Osteoblast (primary cell): ENCODE results near the gene MAML1. TPM values are rescaled to one million over a fixed set of nuclear protein-coding genes. Genes with fewer than 3 reads are reported as not detected.

Experiments
- DNase-seq: peaks from one replicate; pipeline ENCODE4 v3.0.0; 2011; ENCODE audit warnings: low spot score, mixed read lengths; ENCODE audit not compliant: insufficient read length; ENCODE audit errors: missing footprints
- H2AFZ ChIP-seq: 2 replicates; pipeline ENCODE4 v1.6.0; 2011; ENCODE audit warnings: mild to moderate bottlenecking, low read length
- H3K27ac ChIP-seq: 2 replicates; pipeline ENCODE4 v1.5.1; 2011; ENCODE audit warnings: mild to moderate bottlenecking, low read depth, low read length, moderate library complexity
- H3K27me3 ChIP-seq: 2 replicates; pipeline ENCODE4 v1.6.0; 2012; ENCODE audit warnings: mild to moderate bottlenecking, control low read depth, inconsistent platforms, low read length, moderate library complexity; ENCODE audit not compliant: insufficient read depth
- H3K36me3 ChIP-seq: 2 replicates; pipeline ENCODE4 v1.5.1; 2011; ENCODE audit warnings: mild to moderate bottlenecking, low read length, control low read depth, moderate library complexity; ENCODE audit not compliant: insufficient read depth
- H3K4me1 ChIP-seq: 2 replicates; pipeline ENCODE4 v1.5.1; 2011; ENCODE audit warnings: mild to moderate bottlenecking, low read length, control low read depth, moderate library complexity; ENCODE audit not compliant: insufficient read depth
- H3K4me2 ChIP-seq: 2 replicates; pipeline ENCODE4 v1.6.0; 2011; ENCODE audit warnings: mild to moderate bottlenecking, low read length; ENCODE audit not compliant: insufficient read depth
- H3K4me3 ChIP-seq: fragments of 200-600 bp; sonication (generic); 3 replicates; pipeline ENCODE4 v1.5.1; 2012; ENCODE audit warnings: mild to moderate bottlenecking, low read length, inconsistent platforms; ENCODE audit not compliant: insufficient read depth
- H3K79me2 ChIP-seq: 2 replicates; pipeline ENCODE4 v1.6.0; 2012; ENCODE audit warnings: mild to moderate bottlenecking, low read length, control low read depth, inconsistent platforms; ENCODE audit not compliant: insufficient read depth
- H3K9me3 ChIP-seq: 2 replicates; pipeline ENCODE4 v1.5.1; 2011; ENCODE audit warnings: low read depth, low read length, control low read depth
- H4K20me1 ChIP-seq: 2 replicates; pipeline ENCODE4 v1.6.0; 2012; ENCODE audit warnings: mild to moderate bottlenecking, low read length, control low read depth; ENCODE audit not compliant: insufficient read depth
- total RNA-seq: library from RNA; depleted of rRNA; stranded (reverse); fragments of >200 nt; gene quantifications from 2 replicates; pipeline ENCODE4 v1.2.3, GENCODE V29; 2012
- TF ChIP-seq, protein P1 (sequence below): IDR thresholded peaks from 2 replicates; pipeline ENCODE4 v1.5.1; 2011; ENCODE audit warnings: mild to moderate bottlenecking, low read depth, low read length, moderate library complexity; ENCODE audit errors: extremely low read depth

Gene MAML1
- total RNA-seq, 1 donor = 14.1 TPM

DNA sequence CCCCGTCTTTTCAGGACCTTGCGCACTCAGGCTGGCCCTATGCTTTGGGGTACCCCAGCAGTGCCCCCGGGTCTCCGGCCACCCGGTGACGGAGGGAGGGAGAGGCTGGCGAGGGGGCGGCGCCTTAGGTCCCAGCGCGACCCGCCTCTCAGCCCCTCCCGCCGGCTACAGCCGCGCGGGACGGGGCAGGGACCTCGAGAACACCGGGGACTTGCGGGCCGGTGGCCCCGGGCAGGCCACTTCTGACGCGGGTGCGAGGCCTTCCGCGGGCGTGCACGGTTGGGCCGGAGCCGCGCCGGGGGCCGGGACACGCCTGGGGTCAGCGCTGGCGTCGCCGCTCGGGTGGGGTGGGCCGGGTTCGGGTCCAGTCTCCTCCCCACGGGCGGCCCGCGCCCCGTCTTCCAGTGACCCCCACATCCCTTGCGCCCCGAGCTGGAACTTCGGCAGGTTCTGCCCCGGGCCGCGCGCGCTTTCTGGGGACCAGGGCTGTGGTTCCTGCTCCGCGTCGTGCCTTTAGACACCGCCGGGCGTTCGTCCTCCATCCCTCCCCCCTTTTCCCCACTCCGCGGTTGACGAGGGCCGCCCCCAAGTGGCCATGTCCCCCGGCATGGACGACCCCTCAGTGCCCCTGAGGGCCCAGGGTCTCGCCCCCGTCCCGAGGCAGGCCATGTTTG is 84.3 kb downstream of the MAML1 start:
- Histone ChIP-seq H3K4me3 (peak overlapping the region; percentile 66), H3K36me3 (no peaks in the 10 kb centered on the region), H3K79me2 (peaks cover 21% of the 10 kb centered on the region), H3K27me3 (no peaks in the 10 kb centered on the region), H2AFZ (no peak overlapping the region), H4K20me1 (peaks cover 7% of the 10 kb centered on the region), H3K4me1 (peaks cover 32% of the 10 kb centered on the region), H3K9me3 (no peaks in the 10 kb centered on the region), H3K27ac (no peak overlapping the region), H3K4me2 (peak overlapping the region; percentile 82)
- peak; percentile 82 for DNase-seq
- TF ChIP-seq, protein P1, sequence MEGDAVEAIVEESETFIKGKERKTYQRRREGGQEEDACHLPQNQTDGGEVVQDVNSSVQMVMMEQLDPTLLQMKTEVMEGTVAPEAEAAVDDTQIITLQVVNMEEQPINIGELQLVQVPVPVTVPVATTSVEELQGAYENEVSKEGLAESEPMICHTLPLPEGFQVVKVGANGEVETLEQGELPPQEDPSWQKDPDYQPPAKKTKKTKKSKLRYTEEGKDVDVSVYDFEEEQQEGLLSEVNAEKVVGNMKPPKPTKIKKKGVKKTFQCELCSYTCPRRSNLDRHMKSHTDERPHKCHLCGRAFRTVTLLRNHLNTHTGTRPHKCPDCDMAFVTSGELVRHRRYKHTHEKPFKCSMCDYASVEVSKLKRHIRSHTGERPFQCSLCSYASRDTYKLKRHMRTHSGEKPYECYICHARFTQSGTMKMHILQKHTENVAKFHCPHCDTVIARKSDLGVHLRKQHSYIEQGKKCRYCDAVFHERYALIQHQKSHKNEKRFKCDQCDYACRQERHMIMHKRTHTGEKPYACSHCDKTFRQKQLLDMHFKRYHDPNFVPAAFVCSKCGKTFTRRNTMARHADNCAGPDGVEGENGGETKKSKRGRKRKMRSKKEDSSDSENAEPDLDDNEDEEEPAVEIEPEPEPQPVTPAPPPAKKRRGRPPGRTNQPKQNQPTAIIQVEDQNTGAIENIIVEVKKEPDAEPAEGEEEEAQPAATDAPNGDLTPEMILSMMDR = no peak

DNA sequence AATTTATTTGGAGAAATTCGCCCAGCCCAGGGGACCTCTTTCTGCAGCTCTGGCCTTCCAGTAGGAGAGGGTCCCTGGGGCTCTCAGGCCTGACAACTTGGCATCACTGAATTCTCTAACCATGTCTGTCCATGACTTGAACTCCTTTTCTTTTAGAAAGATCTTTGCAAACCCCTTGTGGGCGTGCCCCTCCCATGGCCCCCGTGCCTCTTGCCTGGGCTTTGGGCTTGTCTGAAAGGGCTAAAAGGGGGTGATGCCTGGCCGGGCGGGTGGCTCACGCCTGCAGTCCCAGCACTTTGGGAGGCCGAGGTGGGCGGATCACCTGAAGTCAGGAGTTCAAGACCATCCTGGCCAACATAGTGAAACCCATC is 84.8 kb downstream of the MAML1 start:
- TF ChIP-seq, protein P1 = no peak
- Histone ChIP-seq H2AFZ (no peak overlapping the region), H3K36me3 (no peaks in the 10 kb centered on the region), H3K27me3 (no peaks in the 10 kb centered on the region), H4K20me1 (peaks cover 12% of the 10 kb centered on the region), H3K9me3 (no peaks in the 10 kb centered on the region), H3K79me2 (peaks cover 27% of the 10 kb centered on the region), H3K4me1 (peaks cover 37% of the 10 kb centered on the region), H3K4me2 (peak overlapping the region; percentile 82), H3K27ac (no peak overlapping the region), H3K4me3 (peak overlapping the region; percentile 66)
- DNase-seq = peak; percentile 70

GRCh38 chr5:179817890-179818745 is 85.5 kb downstream of the MAML1 start:
- TF ChIP-seq, protein P1 = no peak
- H3K4me3 ChIP-seq = peak overlapping the region; percentile 61
- peaks cover 33% of the 10 kb centered on the region for H3K79me2 ChIP-seq
- H3K27ac ChIP-seq = peak overlapping the region; percentile 86
- H3K9me3 ChIP-seq = no peaks in the 10 kb centered on the region
- DNase-seq = peak; percentile 71
- H3K4me2 ChIP-seq = peak overlapping the region; percentile 86
- peaks cover 6% of the 10 kb centered on the region for H3K36me3 ChIP-seq
- peaks cover 19% of the 10 kb centered on the region for H4K20me1 ChIP-seq
- H3K4me1 ChIP-seq = peaks cover 43% of the 10 kb centered on the region
- no peaks in the 10 kb centered on the region for H3K27me3 ChIP-seq
- peak overlapping the region; percentile 42 for H2AFZ ChIP-seq

DNA sequence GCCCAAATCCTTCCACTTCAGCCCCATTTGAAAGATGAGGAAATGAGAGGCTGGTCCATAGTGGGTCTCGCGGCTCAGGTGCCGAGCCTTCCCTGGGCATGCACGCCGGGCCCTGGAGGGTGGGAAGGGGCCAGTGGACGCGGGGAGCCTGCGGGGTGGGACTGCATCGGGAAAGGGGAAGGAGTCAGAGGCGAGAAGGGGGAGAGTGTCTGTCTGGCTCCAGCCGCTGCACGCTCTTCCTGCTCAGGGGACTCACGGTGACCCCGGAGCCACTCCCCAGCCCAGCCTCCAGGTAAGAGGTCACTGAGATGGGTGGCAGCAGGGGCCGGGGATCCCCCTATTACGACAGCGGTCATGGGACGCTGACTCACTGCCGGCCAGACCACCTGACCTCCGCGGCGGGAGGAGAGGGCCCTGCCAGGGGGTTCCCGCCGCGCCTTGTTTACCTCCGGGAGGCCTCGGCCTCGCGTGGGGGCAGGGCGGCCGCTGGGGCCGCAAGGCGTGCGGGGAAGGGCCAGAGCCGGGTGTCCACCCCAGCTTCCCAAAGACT is 86.2 kb downstream of the MAML1 start:
- Histone ChIP-seq H3K4me2 (peak overlapping the region; percentile 86), H3K27me3 (no peaks in the 10 kb centered on the region), H3K27ac (peak overlapping the region; percentile 86), H3K36me3 (peaks cover 12% of the 10 kb centered on the region), H3K79me2 (peaks cover 40% of the 10 kb centered on the region), H3K4me1 (peaks cover 43% of the 10 kb centered on the region), H3K4me3 (peak overlapping the region; percentile 61), H2AFZ (peak overlapping the region; percentile 42), H3K9me3 (no peaks in the 10 kb centered on the region), H4K20me1 (peaks cover 26% of the 10 kb centered on the region)
- TF ChIP-seq, protein P1 = no peak
- DNase-seq = peak; percentile 99
